Activated naive CD4-positive, alpha-beta T cell treated with anti-CD3 and anti-CD28 coated beads, Interleukin-2, amount 10 ng/mL, durations not matched to agents 7 days and 5 days (primary cell): ENCODE data around the gene ZNF443.
"Not testable (repeated sequence)": the region's sequence is repeated elsewhere in the genome, so short reads cannot be mapped to it uniquely, and the experiment has no call there.

Source experiments
- CTCF ChIA-PET: fragments of 350-600 bp; sonication (Branson Sonifier 250); formaldehyde crosslinking; loops from one replicate; lab custom pipeline; 2021; ENCODE audit warnings: antibody characterized with exemption; lab: Charles Lee
- DNase-seq: peaks from one replicate; pipeline ENCODE4 v3.0.0-alpha.2; 2020
- H3K27ac Mint-ChIP-seq: one replicate; pipeline ENCODE4 v1.8.0; 2021; ENCODE audit warnings: mild to moderate bottlenecking, moderate library complexity, mixed read lengths
- H3K27me3 Mint-ChIP-seq: one replicate; pipeline ENCODE4 v1.8.0; 2021; ENCODE audit warnings: mild to moderate bottlenecking, mixed read lengths
- H3K36me3 Mint-ChIP-seq: one replicate; pipeline ENCODE4 v1.8.0; 2021; ENCODE audit warnings: mixed read lengths
- H3K4me1 Mint-ChIP-seq: one replicate; pipeline ENCODE4 v1.8.0; 2021; ENCODE audit warnings: mixed read lengths
- H3K4me3 Mint-ChIP-seq: one replicate; pipeline ENCODE4 v1.8.0; 2021; ENCODE audit warnings: mild to moderate bottlenecking, moderate library complexity, mixed read lengths
- H3K9me3 Mint-ChIP-seq: one replicate; pipeline ENCODE4 v1.8.0; 2021; ENCODE audit warnings: mixed read lengths

Gene ZNF443

DNA sequence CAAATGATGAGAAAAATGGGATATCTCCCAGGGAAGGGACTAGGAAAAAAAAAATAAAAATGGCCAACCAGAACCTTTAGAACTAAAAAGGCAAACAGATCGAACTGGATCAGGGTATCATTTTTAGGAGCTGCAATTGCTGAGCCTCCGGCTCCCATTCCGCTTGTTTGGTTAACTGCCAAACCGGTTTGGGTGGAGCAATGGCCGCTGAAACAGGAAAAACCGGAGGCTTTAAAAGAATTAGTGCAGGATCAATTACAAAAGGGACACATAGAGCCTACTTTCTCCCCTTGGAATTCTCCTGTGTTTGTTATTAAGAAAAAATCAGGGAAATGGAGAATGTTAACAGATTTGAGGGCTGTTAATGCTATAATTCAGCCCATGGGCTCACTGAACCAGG, 12.7 kb upstream of the ZNF443 start:
- Mint-ChIP-seq H3K9me3 (peaks cover 47% of the 10 kb centered on the region), H3K4me3 (no peak overlapping the region), H3K4me1 (no peaks in the 10 kb centered on the region), H3K36me3 (no peaks in the 10 kb centered on the region), H3K27me3 (no peaks in the 10 kb centered on the region), H3K27ac (no peak overlapping the region)
- DNase-seq: no peak
- CTCF ChIA-PET: interaction anchor here (0.6 kb wide), 1 partner anchor 41 kb away, joined by 3 read pairs; no protein-coding TSS in a partner anchor

DNA sequence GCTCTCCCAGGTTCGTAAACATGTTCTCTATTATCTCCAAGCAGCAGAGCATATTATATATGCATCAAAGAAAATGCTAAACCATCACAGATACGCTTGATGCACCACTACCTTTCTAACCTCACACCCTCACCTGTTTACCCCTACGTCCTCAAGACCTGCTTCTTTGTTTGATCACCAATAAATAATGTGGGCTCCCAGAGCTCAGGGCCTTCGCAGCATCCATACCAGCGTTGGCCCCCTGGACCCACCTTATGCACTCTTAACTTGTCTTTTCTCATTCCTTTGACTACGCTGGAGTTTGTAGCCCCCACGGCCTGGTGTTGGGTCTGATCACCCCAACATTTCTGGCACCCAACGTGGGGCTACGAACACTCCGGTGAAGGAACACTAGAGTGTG, 10.0 kb upstream of the ZNF443 start:
- peaks cover 41% of the 10 kb centered on the region for H3K9me3 Mint-ChIP-seq
- H3K4me3 Mint-ChIP-seq: no peak overlapping the region
- H3K27me3 Mint-ChIP-seq: no peaks in the 10 kb centered on the region
- DNase-seq: no peak
- no peaks in the 10 kb centered on the region for H3K4me1 Mint-ChIP-seq
- CTCF ChIA-PET: no interaction called here
- H3K27ac Mint-ChIP-seq: no peak overlapping the region
- H3K36me3 Mint-ChIP-seq: peaks cover 3% of the 10 kb centered on the region

DNA sequence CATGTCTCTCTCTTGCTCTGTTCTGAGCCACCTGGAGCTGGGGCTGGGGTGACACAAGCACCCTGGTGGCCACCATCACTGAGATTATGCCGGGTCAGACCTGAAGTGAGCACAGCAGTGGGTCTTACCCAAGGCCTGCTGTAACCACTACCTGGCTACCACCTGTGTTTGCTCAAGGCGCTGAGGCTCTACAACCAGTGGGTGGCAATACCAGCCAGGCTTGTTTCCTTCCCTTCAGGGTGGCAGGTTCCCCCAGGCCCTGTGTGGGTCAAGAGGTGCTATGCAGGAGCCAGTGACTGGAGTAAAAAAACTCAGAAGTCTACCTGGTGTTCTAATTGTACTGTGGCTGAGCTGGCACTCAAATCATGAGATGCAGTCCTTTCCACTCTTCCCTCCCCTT, 8.0 kb upstream of the ZNF443 start:
- DNase-seq: no peak
- Mint-ChIP-seq H3K4me1 (no peaks in the 10 kb centered on the region), H3K27me3 (no peaks in the 10 kb centered on the region), H3K4me3 (no peak overlapping the region), H3K27ac (no peak overlapping the region), H3K36me3 (peaks cover 3% of the 10 kb centered on the region), H3K9me3 (peaks cover 43% of the 10 kb centered on the region)
- CTCF ChIA-PET: no interaction called here

DNA sequence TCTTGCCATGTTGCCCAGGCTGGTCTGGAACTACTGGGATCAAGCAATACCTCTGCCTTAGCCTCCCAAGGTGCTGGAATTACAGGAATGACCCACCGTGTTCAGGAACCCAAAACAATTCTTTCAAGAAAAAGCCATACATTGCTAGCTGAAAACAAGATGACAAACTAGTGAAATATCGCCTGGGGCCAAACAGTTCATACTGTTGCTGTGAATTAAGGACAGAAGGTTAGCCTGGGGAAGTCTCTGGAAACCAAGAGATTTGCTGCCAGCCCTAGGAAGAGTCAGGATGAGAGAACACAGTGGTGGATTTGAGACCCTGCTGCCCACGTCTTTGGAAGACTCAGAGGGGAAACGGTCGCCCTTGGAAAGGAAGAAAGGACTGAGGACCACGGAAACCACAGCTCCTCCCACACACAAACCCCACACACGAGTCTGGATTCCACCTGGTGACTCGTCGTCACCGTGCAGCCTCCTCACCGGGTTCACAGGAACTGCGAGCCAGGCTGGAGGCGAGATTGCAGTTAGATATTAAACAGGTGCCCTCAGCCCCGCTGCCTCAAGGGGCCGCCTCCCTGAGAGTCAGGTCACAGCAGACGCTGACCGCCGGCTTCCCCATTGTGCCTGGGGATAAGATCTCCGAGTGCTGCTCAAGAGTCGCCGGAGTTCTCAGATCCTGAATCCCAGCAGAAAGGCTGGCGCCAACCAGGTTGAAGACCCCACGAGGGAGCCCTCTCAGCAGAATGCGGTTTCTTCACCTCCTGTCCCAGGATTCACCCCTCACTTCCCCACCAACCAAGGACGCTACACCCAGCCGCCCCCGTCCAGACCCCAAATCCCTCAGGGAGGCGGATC, 908 bp downstream of the ZNF443 start:
- Mint-ChIP-seq H3K27ac (peak overlapping the region; percentile 85), H3K4me1 (peaks cover 14% of the 10 kb centered on the region), H3K9me3 (peaks cover 30% of the 10 kb centered on the region), H3K4me3 (peak overlapping the region; percentile 86), H3K36me3 (peaks cover 32% of the 10 kb centered on the region)
- peak; percentile 59 for DNase-seq
- CTCF ChIA-PET, H3K27me3 Mint-ChIP-seq: not testable (repeated sequence)

DNA sequence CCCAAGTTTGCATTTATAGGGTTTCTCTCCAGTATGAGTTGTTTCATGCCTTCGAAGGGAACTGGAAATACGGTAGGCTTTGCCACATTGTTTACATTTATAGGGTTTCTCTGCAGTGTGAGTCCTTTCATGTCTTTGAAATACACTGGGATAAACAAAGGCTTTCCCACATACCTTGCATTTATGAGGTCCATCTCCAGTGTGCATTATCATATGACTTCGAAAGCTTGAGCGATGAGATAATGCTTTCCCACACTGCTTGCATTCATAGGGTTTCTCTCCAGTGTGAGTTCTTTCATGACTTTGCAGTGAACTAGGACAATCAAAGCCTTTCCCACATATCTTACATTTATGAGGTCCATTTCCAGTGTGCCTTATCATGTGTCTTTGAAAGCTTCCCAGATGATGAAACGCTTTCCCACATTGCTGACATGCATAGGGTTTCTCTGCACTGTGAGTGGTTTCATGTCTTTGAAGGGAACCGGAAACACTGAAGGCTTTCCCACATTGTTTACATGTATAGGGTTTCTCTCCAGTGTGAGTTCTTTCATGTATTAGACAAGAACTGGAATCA, 10.0 kb downstream of the ZNF443 start:
- H3K4me1 Mint-ChIP-seq, CTCF ChIA-PET, DNase-seq, H3K27me3 Mint-ChIP-seq, H3K27ac Mint-ChIP-seq, H3K4me3 Mint-ChIP-seq: not testable (repeated sequence)
- Mint-ChIP-seq H3K36me3 (peaks cover 70% of the 10 kb centered on the region), H3K9me3 (peaks cover 62% of the 10 kb centered on the region)

DNA sequence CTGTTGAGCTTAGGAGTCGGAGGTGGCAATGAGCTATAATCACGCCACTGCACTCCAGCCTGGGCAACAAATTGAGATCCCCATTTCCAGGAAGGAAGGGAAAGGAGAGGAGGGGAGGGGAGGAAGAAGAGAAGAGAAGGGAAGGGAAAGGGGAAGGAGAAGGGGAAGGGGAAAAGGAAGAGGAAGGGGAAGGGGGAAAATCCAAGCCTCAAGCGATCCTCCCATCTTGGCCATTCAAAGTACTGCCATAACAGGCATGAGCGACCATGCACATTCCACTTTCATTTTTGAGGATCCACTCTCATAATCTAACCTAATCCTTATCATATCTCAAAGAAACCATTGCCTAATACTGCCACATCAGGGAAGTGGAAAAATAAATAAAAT, 14.9 kb downstream of the ZNF443 start:
- H3K27ac Mint-ChIP-seq: no peak overlapping the region
- peaks cover 68% of the 10 kb centered on the region for H3K9me3 Mint-ChIP-seq
- H3K36me3 Mint-ChIP-seq: peaks cover 42% of the 10 kb centered on the region
- no peaks in the 10 kb centered on the region for H3K4me1 Mint-ChIP-seq
- CTCF ChIA-PET: no interaction called here
- no peaks in the 10 kb centered on the region for H3K27me3 Mint-ChIP-seq
- no peak overlapping the region for H3K4me3 Mint-ChIP-seq
- no peak for DNase-seq

DNA sequence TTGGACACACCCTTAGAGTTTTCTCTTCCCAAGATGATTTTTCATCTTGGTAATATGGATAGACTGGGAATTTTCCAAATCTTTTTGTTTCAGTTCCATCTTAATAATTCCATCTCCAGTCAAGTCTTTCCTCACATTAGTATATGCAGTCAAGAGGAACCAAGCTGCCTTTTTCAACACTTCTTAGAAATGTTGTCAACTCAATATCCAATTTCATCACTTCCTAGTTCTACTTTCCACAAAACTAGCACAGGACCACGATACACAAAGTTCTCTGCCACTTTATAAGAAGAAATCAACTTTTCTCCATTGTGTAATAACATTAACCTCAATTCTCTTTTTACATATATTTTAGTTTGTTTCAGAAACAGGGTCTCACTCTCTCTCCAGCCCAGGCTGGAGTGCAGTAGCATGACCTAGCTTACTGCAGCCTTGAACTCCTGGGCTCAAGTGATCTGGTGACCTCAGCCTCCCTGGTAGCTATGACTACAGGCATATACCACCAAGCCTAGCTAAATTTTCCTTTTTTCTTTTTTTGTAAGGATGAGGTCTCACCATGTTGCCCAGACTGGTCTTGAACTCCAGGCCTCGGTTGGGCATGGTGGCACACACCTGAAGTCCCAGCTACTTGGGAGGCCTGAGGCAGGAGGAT, 15.5 kb downstream of the ZNF443 start:
- no peaks in the 10 kb centered on the region for H3K4me1 Mint-ChIP-seq
- peaks cover 40% of the 10 kb centered on the region for H3K36me3 Mint-ChIP-seq
- H3K27me3 Mint-ChIP-seq: no peaks in the 10 kb centered on the region
- no peak overlapping the region for H3K4me3 Mint-ChIP-seq
- CTCF ChIA-PET: no interaction called here
- peaks cover 66% of the 10 kb centered on the region for H3K9me3 Mint-ChIP-seq
- no peak overlapping the region for H3K27ac Mint-ChIP-seq
- DNase-seq: no peak

DNA sequence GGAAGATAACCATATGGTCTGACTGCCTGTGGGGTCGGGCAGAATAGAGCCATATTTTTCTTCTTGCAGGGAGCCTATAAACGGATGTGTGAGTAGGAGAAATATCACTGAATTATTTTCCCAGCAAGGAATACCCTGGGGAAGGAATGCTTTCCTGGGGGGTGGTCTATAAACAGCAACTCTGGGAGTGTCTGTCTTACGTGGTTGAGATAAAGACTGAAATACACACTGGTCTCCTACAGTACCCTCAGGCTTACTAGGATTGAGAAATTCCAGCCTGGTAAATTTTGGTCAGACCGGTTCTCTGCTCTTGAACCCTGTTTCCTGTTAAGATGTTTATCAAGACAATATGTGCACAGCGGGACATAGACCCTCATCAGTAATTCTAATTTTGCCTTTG, 23.5 kb downstream of the ZNF443 start:
- H3K27me3 Mint-ChIP-seq, H3K4me1 Mint-ChIP-seq, CTCF ChIA-PET, H3K4me3 Mint-ChIP-seq, DNase-seq, H3K27ac Mint-ChIP-seq: not testable (repeated sequence)
- peaks cover 19% of the 10 kb centered on the region for H3K36me3 Mint-ChIP-seq
- H3K9me3 Mint-ChIP-seq: peaks cover 54% of the 10 kb centered on the region

DNA sequence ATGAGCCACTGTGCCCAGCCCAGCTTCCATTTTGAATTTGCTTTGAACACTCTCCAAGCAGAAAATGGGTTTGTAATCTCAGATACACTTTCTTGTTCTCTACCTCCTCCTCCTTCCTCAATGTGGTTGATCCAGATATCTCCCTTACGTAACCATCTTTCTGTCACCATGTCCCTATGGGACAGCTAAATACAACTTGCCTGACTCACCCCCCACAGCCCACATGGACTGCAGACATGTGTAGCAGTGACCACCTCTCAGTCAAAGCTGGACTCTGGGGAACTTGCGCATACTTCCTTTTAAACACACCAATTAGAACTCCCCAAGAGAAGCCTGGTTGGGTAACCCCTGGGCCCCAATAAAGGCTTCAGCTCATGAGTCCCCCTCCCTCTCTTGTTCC, 28.9 kb downstream of the ZNF443 start:
- H3K4me3 Mint-ChIP-seq: no peak overlapping the region
- CTCF ChIA-PET: no interaction called here
- H3K27me3 Mint-ChIP-seq: no peaks in the 10 kb centered on the region
- H3K27ac Mint-ChIP-seq: no peak overlapping the region
- DNase-seq: no peak
- H3K36me3 Mint-ChIP-seq: peaks cover 4% of the 10 kb centered on the region
- peaks cover 37% of the 10 kb centered on the region for H3K9me3 Mint-ChIP-seq
- H3K4me1 Mint-ChIP-seq: no peaks in the 10 kb centered on the region

DNA sequence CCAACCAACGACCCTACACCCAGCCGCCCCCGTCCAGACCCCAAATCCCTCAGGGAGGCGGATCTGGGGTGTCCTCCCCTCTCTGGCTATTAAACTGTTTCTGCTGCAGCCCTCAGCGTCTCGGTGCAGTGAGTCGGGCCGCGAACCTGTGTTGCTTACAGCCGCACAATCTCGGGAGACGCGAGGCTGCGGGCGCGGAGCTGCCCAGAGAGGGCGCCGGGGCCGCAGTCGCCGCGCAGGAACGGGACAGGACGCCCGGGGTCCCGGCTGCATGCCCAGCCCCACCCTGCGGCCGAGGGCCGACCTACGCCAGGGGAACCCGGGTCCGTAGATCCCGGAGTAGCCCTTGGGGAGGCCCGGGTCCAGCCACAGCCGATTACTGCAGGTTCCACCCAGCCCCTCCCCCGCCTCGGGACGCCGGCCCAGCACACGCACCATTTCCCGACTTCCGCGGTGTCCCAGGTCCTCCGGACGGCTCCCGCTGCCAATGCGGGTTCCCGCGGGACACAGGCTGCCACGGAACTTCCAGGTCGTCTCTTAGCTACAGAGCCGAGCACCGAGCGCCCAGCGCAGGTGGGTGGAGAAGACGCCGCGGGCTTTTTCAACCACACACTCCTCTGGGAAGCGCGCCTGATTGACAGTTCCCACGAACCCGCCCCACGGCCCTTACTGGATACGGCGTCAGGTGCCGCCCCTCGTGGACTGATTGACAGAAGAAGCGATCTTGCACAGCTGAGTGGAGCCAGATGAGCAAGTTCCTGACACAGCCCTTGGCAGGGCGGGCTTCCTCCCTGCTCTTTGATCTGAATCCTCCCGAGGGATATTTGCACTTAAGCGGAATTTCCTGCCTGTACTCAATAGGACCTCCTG, 40.0 kb downstream of the ZNF443 start, which contains the start of gene ZNF799:
ZNF799 (minus strand) TSS at position 639 of the 870 bp plus-strand sequence; CDS start at position 438, 201 bp downstream.
- Mint-ChIP-seq H3K36me3 (peaks cover 22% of the 10 kb centered on the region), H3K4me1 (peaks cover 14% of the 10 kb centered on the region), H3K9me3 (peaks cover 38% of the 10 kb centered on the region), H3K4me3 (peak within 1 kb of the TSS; percentile 91), H3K27me3 (peaks cover 5% of the 10 kb centered on the region), H3K27ac (peak within 1 kb of the TSS; percentile 89)
- peak; percentile 93 for DNase-seq
- CTCF ChIA-PET: no interaction called here

DNA sequence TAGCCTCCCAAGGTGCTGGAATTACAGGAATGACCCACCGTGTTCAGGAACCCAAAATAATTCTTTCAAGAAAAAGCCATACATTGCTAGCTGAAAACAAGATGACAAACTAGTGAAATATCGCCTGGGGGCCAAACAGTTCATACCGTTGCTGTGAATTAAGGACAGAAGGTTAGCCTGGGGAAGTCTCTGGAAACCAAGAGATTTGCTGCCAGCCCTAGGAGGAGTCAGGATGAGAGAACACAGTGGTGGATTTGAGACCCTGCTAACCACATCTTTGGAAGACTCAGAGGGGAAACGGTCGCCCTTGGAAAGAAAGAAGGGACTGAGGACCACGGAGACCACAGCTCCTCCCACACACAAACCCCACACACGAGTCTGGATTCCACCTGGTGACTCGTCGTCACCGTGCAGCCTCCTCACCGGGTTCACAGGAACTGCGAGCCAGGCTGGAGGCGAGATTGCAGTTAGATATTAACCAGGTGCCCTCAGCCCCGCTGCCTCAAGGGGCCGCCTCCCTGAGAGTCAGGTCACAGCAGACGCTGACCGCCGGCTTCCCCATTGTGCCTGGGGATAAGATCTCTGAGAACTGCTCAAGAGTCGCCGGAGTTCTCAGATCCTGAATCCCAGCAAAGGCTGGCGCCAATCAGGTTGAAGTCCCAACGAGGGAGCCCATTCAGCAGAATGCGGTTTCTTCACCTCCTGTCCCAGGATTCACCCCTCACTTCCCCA, 40.8 kb downstream of the ZNF443 start:
- CTCF ChIA-PET: interaction anchor here (0.9 kb wide), 1 partner anchor 340 kb away, joined by 4 read pairs; no protein-coding TSS in a partner anchor
- DNase-seq: peak; percentile 24

DNA sequence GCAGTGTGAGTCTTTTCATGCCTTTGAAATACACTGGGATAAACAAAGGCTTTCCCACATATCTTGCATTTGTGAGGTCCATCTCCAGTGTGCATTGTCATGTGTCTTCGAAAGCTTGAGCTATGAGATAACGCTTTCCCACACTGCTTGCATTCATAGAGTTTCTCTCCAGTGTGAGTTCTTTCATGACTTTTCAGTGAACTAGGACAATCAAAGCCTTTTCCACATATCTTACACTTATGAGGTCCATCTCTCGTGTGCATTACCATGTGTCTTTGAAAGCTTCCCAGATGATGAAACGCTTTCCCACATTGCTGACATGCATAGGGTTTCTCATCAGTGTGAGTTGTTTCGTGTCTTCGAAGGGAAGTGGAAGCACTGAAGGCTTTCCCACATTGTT, 49.7 kb downstream of the ZNF443 start:
- peaks cover 65% of the 10 kb centered on the region for H3K36me3 Mint-ChIP-seq
- H3K4me1 Mint-ChIP-seq, CTCF ChIA-PET: not testable (repeated sequence)

More for the DNA sequence above, 40.8 kb downstream of the ZNF443 start:
- H3K27ac Mint-ChIP-seq: peak overlapping the region; percentile 34
- not testable (repeated sequence) for H3K27me3 Mint-ChIP-seq
- H3K4me3 Mint-ChIP-seq: peak overlapping the region; percentile 91
- H3K4me1 Mint-ChIP-seq: peaks cover 14% of the 10 kb centered on the region
- H3K9me3 Mint-ChIP-seq: peaks cover 37% of the 10 kb centered on the region
- peaks cover 27% of the 10 kb centered on the region for H3K36me3 Mint-ChIP-seq

DNA sequence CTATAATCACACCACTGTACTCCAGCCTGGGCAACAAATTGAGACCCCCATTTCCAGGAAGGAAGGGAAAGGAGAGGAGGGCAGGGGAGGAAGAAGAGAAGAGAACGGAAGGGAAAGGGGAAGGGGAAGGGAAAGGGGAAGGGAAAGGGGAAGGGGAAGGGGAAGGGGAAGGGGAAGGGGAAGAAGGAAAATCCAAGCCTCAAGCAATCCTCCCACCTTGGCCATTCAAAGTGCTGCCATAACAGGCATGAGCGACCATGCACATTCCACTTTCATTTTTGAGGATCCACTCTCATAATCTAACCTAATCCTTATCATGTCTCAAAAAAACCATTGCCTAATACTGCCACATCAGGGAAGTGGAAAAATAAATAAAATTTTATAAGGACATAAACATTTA, 54.5 kb downstream of the ZNF443 start:
- H3K4me3 Mint-ChIP-seq, CTCF ChIA-PET, DNase-seq, H3K27ac Mint-ChIP-seq, H3K4me1 Mint-ChIP-seq, H3K27me3 Mint-ChIP-seq: not testable (repeated sequence)
- peaks cover 58% of the 10 kb centered on the region for H3K9me3 Mint-ChIP-seq
- H3K36me3 Mint-ChIP-seq: peaks cover 37% of the 10 kb centered on the region

More for the DNA sequence above, 49.7 kb downstream of the ZNF443 start:
- not testable (repeated sequence) for H3K27me3 Mint-ChIP-seq, H3K27ac Mint-ChIP-seq, DNase-seq, H3K4me3 Mint-ChIP-seq
- H3K9me3 Mint-ChIP-seq: peaks cover 69% of the 10 kb centered on the region
